ENCODE results near the gene PPM1L.

Gene PPM1L

DNA sequence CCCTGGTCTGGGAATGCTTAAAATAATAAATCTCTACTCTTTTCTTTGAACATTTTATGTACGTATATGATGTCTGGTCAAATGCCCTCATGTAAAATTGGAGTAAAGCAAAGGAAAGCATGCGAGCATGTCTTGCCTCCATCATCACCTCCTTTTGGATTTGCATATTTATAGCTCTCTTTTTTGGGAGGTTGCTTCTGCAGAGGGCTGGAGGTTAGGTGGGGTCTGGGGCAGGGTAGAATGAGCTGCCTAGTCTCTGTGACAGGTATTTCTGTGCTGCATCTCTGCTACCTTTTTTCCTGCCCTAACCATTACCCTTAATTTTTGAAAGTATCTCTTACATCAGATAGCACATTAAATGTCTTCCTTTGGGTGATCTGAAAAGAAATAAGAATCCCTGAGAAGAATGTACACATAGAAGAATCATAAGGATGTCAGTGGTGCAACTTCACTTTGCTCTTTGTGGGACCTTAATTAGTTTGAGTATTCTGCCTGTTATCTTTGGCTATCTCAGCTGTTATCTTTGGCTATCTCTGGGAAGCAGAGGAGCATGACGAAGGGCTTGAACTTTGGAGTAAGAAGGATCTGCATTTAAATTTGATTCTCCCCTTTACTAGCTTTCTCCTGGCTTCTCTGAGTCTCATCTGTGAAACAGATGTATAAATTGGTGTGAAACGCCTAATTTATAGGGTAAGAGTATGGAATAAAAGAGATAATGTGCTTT lies 40.2 kb downstream of the PPM1L start:
- Histone ChIP-seq H3K9ac (ENCODE audit: low read depth, low read length) (no peak overlapping the region), H3K4me2 (ENCODE audit: insufficient read depth, low read length) (no peak overlapping the region), H3K36me3 (ENCODE audit: insufficient read depth, low read length) (no peaks in the 10 kb centered on the region), H3K27ac (ENCODE audit: low read length) (no peak overlapping the region), H2AFZ (ENCODE audit: low read depth, low read length) (no peak overlapping the region), H3K4me1 (ENCODE audit: insufficient read depth, low read length) (no peaks in the 10 kb centered on the region), H4K20me1 (ENCODE audit: insufficient read depth, low read length) (peaks cover 3% of the 10 kb centered on the region; the same call in 1 of the 2 replicates), H3K79me2 (ENCODE audit: insufficient read depth, low read length) (no peaks in the 10 kb centered on the region), H3K27me3 (ENCODE audit: insufficient read depth, low read length, poor library complexity) (no peaks in the 10 kb centered on the region), H3K4me3 (ENCODE audit: low read depth in 1 of 2, low read length in 2 of 2) (no peak overlapping the region), H3K9me3 (ENCODE audit: insufficient read depth, low read length, severe bottlenecking) (no peaks in the 10 kb centered on the region)
- TF ChIP-seq, protein P1, sequence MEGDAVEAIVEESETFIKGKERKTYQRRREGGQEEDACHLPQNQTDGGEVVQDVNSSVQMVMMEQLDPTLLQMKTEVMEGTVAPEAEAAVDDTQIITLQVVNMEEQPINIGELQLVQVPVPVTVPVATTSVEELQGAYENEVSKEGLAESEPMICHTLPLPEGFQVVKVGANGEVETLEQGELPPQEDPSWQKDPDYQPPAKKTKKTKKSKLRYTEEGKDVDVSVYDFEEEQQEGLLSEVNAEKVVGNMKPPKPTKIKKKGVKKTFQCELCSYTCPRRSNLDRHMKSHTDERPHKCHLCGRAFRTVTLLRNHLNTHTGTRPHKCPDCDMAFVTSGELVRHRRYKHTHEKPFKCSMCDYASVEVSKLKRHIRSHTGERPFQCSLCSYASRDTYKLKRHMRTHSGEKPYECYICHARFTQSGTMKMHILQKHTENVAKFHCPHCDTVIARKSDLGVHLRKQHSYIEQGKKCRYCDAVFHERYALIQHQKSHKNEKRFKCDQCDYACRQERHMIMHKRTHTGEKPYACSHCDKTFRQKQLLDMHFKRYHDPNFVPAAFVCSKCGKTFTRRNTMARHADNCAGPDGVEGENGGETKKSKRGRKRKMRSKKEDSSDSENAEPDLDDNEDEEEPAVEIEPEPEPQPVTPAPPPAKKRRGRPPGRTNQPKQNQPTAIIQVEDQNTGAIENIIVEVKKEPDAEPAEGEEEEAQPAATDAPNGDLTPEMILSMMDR (IDR thresholded peaks at IDR 0.05; ENCODE audit: borderline replicate concordance, extremely low read depth, low read length, poor library complexity, severe bottlenecking): no peak
- TF ChIP-seq EZH2 (IDR thresholded peaks at IDR 0.05; ENCODE audit: borderline replicate concordance, low read depth, low read length, severe bottlenecking): no peak
- ATAC-seq (ENCODE audit: insufficient read depth, low read depth): no peak
- no peak for DNase-seq

DNA sequence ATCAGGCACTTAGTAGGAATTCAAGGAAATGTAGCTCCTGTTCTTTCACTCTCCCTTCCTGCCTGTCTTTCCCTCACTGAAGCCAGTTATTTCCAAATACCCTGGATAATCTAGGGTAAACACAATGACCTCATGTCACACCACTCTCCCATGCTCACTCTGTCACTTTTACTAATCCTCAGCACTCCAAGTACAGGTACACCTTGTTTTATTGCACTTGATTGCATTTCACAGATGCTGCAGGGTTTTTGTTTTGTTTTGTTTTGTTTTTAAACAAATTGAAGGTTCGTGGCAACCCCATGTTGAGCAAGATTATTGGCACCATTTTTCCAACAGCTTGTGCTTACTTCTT lies 40.8 kb downstream of the PPM1L start:
- Histone ChIP-seq H3K9ac (ENCODE audit: low read depth, low read length) (no peak overlapping the region), H3K4me1 (ENCODE audit: insufficient read depth, low read length) (no peaks in the 10 kb centered on the region), H4K20me1 (ENCODE audit: insufficient read depth, low read length) (peaks cover 3% of the 10 kb centered on the region; the same call in 1 of the 2 replicates), H3K4me3 (ENCODE audit: low read depth in 1 of 2, low read length in 2 of 2) (no peak overlapping the region), H3K36me3 (ENCODE audit: insufficient read depth, low read length) (no peaks in the 10 kb centered on the region), H3K27me3 (ENCODE audit: insufficient read depth, low read length, poor library complexity) (no peaks in the 10 kb centered on the region), H3K27ac (ENCODE audit: low read length) (no peak overlapping the region), H3K4me2 (ENCODE audit: insufficient read depth, low read length) (no peak overlapping the region), H3K79me2 (ENCODE audit: insufficient read depth, low read length) (no peaks in the 10 kb centered on the region), H2AFZ (ENCODE audit: low read depth, low read length) (no peak overlapping the region), H3K9me3 (ENCODE audit: insufficient read depth, low read length, severe bottlenecking) (no peaks in the 10 kb centered on the region)
- TF ChIP-seq EZH2 (IDR thresholded peaks at IDR 0.05; ENCODE audit: borderline replicate concordance, low read depth, low read length, severe bottlenecking): no peak
- TF ChIP-seq, protein P1 (IDR thresholded peaks at IDR 0.05; ENCODE audit: borderline replicate concordance, extremely low read depth, low read length, poor library complexity, severe bottlenecking): no peak
- DNase-seq (no peak), ATAC-seq (ENCODE audit: insufficient read depth, low read depth) (no peak)

DNA sequence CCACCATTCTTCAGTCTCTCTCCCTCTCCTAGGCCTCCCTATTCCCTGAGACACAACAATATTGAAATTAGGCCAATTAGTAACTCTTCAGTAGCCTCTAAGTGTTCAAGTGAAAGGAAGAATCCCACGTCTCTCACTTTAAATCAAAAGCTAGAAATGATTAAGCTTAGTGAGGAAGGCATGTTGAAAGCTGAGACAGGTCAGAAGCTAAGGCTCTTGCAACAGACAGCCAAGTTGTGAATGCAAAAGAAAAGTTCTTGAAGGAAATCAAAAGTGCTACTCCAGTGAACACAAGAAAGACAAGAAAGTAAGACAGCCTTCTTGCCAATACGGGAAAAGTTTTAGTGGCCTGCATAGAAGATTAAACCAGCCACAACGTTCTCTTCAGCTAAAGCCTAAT lies 41.3 kb downstream of the PPM1L start:
- H3K4me2 ChIP-seq (ENCODE audit: insufficient read depth, low read length): no peak overlapping the region
- H3K4me1 ChIP-seq (ENCODE audit: insufficient read depth, low read length): no peaks in the 10 kb centered on the region
- peaks cover 3% of the 10 kb centered on the region; the same call in 1 of the 2 replicates for H4K20me1 ChIP-seq (ENCODE audit: insufficient read depth, low read length)
- no peak overlapping the region for H3K4me3 ChIP-seq (ENCODE audit: low read depth in 1 of 2, low read length in 2 of 2)
- no peak overlapping the region for H3K27ac ChIP-seq (ENCODE audit: low read length)
- H3K79me2 ChIP-seq (ENCODE audit: insufficient read depth, low read length): no peaks in the 10 kb centered on the region
- no peak for TF ChIP-seq EZH2 (IDR thresholded peaks at IDR 0.05; ENCODE audit: borderline replicate concordance, low read depth, low read length, severe bottlenecking)
- TF ChIP-seq, protein P1 (IDR thresholded peaks at IDR 0.05; ENCODE audit: borderline replicate concordance, extremely low read depth, low read length, poor library complexity, severe bottlenecking): no peak
- no peak for ATAC-seq (ENCODE audit: insufficient read depth, low read depth)
- H3K27me3 ChIP-seq (ENCODE audit: insufficient read depth, low read length, poor library complexity): no peaks in the 10 kb centered on the region
- no peaks in the 10 kb centered on the region for H3K36me3 ChIP-seq (ENCODE audit: insufficient read depth, low read length)
- DNase-seq: no peak
- H3K9ac ChIP-seq (ENCODE audit: low read depth, low read length): no peak overlapping the region
- H3K9me3 ChIP-seq (ENCODE audit: insufficient read depth, low read length, severe bottlenecking): no peaks in the 10 kb centered on the region
- no peak overlapping the region for H2AFZ ChIP-seq (ENCODE audit: low read depth, low read length)
